DMS53 (cell line): Measurements from ENCODE around the gene CCR5AS.
"Not testable (repeated sequence)": the region's sequence is repeated elsewhere in the genome, so short reads cannot be mapped to it uniquely, and the experiment has no call there.

Source experiments
- DNase-seq: peaks from one replicate; lab custom pipeline; 2025; lab: John Stamatoyannopoulos, UW

The CCR5AS gene

DNA sequence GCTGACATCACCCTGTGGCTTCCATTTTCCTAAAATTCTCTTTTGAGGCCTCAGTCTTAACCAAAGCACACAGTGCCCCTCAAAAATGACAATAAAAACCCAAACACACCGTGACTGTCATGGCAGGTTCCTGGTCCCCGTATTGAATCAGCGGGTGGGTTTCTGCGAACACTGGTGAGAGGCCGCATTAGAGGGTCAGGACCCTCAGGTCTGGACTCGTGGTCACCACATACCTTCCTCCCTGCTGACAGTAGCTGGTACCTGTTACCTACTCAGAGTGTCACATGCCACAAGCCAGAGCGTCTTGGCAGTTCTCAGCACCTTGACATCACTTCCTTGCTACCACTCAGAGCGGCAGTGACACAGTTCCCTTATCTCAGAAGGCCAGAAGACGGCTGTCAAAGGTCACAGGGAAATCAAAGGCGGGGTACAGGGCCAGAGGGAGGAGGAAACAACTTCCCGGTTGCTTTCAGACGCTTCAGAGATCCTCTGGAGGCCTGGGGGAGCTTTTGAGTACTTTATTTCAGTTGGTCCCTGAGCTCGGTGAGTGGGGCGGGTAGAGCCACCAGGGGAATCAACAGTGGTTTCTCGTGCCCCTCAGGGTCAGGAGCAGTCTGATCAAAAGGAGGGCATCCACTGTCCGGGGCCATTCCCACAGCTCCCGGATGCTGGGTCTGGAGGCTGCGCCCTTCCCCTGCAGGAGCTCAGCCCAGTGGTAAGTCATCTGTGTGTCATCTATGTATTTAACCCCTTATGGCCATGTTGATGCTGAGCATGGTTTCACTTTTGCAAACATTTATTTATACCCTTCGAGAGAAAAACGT is at the start of gene CCR5AS, which contains the start of gene CCRL2:
Gene CCR5AS (minus strand): TSS at position 279 of the 824 bp plus-strand sequence.
Gene CCRL2 (plus strand): TSS at position 472 of the 824 bp plus-strand sequence. CDS start 821 bp downstream, outside the sequence.
- no peak for DNase-seq

DNA sequence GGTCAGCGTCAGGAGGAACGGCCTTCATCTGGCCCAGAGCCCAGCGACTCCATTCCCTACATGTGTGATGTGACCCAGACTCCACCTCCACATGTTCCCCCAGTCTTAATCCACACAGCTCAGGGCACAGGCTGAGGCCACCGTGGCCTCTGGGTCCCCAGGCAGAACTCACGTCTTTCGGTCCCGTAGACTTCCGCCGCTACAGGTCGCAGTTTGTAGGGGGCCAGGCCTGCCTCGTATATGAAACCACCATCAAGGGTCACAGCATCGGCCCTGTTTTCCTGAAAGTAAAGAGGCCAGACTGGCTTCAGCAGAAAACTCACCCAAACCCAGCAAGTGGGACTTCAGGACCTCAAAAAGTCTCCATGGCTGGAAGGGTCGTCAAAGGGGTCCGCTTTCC is 49.3 kb upstream of the CCR5AS start:
- no peak for DNase-seq

DNA sequence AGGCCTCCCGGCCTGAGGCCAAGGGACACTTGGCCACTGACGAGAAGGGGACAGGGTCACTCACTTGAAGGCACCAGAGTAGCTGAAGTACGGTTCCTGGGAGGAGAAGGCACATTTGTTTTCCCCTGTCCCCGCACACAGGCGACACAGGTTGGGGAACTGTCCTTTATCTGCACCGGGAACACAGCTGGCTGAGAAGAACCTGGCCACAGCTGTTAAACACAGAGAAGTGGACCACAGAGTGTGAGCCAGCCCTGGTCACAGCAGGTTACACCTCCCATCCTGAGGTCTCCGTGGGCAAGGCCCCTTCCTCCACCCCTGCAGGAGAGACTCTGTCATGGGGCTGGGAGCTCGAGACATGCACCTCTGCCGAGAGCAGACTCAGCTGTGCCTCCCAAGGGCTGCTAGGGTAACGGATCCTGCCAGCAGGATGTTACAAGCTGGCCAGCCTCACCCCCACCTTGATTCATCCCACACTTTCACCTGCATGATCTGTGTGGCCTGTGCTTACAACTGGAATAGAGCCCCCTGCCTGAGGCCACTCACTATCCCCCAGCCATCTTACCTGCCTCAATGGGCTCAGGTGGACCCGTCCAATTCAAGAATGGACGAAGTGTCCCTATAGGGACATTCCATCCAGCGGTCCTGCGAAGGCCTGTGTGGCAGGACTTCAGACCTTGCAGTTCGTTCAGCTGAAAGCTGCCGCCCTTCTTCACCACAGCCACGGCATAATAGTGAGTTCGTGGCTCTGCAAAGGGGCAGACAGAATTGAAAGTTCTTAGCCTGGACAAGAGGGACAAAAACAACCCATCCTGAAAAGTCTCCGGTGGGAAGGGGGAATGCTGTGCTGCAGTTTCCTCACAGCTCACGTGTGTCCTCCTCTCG is 48.6 kb upstream of the CCR5AS start:
- no peak for DNase-seq

DNA sequence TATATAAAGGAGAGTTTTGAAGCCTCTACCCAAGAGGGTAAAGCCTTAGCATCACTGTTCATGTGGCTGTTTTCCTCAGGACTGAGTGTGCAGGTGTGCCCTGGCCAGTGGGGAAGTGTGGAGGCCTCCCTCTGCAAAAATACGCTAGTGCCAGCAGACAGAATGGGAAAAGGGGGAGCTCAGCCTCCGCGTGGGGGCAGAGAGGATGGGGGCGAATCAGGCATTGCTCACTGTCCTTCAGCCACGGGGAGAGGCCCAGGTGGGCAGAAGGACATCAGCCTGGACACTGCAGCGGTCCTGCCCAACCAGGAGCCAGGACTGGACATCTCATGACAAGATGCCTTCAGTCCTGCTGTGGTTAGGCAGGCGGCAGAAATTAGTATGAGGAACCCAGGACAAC is 47.7 kb upstream of the CCR5AS start:
- DNase-seq = no peak

DNA sequence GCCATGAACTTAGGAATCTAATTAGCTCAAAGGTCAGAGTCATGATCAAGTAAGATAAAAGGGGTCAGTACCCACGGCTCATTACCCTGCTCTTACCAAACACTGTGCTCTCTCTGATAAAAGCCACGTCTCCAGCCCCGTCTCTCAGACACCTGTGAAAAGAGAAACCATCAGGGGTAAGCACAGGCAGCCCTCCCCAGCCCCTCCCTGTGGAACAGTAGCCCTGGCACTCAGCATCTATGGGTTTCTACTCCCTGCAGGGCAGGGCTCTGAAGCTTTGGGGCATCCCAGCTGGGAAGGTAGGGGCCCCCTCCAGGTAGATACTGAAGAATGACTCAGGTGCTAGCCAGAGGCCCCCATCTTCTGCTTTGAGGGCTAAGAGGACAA is 47.3 kb upstream of the CCR5AS start:
- no peak for DNase-seq

DNA sequence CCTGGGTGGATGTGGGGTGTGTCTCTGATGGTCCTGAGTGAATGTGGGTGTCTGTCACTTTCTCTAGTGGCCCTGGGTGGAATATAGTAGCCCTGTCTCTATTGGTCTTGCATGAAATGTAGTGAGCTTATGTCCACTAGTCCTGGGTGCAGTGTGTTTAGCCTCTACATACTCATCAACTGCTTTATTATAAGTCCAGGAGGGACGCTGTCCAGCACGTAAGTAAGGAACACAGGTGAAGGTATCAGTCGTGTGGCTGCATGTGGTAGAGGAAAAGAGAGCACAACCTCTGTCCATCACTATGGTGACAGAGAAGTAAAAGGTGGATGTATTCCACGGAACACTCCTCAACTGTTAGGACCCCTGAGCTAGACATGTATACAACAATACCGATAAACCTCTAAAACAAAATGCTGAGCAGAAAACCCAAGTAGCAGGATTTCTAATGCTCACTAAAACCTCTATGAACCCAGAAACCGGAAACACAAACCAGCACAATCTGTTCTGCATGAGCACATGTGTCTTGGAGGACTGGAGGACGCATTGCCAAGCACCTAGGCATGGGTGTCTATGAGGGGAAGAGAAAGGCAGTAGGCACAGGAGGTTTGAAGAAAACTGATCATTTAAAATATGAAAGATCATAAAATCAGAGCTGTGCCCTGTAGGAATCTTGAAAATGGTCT is 46.8 kb upstream of the CCR5AS start:
- DNase-seq = no peak

DNA sequence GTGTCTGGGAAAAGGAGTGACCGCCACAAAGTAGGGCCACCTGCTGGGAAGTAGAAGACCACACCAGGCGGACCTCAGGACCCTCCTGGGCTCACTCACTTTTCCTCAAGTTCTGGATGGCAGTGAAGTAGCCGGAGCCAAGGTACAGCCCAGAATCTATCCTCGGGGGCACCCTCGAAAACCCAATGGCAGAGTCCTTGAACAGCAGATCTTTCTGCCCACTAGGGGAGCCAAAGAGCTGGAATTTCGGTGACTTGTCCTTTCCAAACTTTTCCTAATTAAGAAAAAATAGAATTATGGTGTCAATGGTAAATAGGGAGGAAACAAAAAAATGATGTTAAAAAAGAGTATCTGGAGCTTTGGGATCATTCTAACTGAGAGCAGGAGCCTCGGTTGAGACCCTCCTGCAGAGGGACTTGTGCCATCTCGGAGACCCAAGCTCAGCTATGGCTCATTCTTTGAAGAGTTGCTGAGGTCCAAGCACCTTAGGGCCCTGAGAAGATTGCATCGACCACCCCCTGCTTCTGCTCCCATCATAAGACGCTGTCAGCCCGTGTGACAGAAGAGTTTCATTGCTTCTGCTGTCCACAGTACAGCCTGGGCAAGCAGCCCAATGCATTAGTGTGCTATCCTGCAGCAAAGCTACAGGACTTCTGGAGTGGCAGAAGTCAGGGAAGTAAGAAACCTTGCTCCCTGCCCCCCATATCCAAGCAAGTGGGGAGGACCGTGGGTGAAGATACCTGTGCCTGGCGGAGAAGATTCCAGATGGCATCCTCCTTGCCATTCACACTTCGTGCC is 43.1 kb upstream of the CCR5AS start:
- no peak for DNase-seq

DNA sequence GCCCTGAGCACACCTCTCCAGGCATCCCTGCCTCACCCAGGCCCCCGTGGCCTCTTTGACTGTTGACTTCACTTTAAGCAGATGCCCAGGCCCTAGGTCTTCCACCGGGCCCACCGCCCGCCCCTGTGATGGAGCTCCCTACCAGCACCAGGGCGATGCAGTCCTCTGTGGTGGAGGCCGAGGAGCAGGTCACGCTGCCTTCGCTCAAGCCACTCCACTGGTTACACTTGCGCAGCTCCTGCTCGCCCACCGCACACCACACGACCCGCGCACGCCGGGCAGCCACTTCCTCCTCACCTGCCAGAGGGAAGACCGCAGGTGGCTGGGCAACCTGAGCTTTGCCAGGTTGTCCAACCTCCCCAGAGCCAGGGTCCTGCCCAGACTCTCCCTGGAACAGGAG is 41.9 kb upstream of the CCR5AS start:
- DNase-seq = no peak

DNA sequence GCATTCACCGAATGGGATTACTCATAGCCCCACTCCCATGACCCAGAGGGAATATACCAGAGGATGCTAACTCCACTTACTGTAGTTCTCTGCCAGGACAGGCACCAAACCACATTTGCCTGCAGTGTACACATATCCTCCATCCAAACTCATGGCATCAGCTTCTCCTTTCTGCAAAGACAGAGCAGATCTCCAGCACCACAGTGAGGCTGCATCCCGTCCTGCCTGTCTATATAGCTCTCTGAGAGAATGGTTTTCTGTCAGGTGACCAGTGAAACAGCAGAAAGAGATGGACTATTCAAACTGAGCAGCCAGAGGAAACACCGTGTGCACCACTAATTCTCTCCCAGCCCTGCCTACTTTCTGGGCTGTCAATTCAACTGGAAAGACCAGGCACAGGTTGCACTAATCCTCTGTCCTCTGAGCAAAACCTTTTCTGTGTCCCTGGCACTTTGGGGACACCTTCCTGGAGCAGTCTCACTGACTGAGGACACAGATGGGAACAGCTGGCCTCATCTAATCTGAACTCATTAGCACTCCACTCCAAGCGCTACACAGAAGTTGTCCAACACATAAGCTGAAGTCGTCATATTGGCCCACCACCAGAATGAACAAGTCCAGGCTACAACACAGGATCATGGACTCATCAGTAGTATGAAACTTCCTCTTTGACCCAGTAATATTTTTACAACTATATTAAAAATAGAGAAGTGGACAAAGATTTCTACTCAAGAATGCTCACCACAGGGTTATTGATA is 40.5 kb upstream of the CCR5AS start:
- DNase-seq = no peak

DNA sequence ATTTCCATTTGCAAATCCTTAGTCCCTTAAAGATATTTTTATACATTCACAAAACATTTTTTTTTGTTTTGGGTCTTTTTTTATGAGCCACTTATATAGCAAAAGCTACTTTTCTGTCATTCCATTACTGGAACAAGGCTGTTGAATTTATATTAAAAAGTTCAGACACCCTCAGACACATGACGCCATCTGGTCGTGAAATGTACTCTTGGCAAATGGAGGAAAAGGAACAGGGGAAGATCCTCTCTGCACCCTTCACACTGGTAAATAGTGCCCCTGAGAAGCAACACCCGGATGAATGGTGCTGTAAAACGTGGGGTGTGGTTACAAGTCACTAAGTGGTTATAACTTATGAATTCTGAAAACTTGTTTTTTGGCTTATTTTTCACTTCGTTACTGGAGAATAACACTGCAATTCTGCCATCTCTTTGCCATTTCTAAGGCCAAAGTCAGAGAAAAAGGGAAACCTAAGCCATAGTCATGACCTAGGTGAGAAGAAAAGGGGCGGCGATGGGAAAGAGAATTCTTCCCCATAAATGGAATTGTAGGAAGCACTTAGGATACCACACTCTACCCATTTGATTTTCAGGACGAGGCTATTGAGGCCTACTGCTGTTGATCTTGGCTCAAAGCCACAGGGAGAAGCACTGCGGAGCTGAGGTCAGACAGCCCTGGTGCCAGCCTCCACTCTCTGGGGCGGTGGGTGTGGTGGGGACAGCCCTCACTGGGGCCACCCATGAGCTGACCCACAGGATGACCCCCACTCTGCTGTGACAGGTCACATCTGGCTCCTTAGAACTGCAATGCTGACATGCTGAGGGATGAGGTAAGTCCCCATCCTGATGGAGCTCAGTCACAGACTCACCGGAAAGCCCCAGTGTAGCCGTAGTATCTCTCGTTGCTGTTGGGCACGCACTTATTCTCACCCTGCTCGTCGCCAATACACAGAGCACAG is 36.0 kb upstream of the CCR5AS start:
- no peak for DNase-seq

DNA sequence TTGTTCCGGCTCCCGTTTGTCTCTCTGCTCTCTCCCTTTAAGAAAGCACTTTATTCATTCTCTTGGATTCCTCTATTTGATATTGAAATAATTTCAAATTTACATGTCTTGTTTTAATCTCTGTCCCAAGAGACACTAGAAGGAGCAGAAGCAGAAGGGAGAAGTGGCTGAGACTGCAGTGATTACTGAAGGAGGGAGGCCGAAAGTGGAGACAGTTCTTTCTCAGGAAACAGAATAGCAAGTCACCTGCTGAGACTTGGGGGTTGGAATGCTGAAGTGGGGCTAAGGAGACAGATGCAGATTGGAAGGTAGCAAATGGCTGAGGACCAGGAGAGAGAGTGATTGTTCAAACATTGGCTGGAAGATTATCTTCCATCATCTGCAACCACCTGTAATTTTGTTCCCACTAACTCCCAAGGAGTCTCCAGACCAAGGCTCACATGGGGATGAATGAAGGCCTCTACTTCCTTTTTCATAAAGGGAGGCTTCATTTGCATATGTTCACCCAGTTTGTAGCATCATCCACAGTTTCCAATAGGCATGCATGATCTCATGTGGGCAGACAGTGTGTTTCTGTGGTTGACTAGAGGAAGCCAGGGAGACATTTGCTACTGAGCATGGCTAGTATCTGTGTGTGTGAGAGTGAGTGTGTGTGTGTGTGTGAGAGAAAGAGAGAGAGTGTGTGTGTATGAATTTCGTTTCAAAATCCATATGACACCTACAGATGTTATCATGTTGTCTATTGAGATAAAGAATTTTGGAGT is 33.8 kb upstream of the CCR5AS start:
- no peak for DNase-seq

DNA sequence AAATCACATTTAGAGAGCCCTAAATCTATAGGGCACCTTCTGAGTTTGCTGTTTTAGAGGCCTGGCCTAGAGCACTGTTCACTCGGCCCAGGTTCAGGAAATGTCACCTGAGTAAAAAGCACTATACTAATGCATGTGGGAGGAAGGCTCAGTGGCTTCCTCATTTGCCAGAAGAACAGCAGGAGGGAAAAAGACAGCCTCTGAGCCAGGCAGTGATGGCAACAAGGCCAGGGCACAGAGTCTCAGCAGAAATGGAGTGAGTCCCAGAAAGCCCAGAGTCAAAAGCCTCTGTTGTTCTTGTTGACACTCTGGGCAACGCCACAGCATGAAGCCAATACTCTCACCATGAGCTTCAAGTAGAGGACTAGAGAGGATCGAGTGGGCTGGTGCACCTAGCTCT is 32.0 kb upstream of the CCR5AS start:
- DNase-seq = no peak

DNA sequence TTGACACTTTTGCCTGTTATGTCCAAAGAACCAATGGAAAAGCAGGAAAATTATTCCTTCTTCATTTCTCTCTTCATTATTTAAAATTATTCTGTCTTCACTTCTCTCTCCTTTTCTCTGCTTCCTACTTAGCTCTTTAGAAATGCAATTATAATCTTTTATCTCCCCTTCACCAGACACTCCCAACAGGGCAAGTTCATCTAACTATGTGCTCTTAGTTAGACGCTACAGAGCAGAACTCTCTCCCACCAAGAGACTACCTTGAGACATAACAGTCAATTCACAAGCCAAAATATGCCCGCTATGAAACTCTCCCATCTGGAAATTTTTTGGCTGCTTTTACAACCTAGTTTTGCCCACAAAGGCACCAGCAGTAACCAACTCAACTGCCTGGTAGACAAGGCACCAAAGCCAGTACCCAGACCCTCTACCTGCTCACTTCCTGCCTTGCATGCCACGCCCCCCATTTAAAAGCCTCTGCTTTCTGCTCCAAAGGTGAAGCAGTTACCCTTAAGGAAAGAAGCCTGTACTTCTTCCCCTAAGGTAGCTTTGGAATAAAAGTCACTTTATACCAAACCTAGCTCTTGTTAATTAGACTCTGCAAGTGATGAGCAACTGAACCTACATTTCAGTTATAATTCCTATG is 28.3 kb upstream of the CCR5AS start:
- DNase-seq = no peak

DNA sequence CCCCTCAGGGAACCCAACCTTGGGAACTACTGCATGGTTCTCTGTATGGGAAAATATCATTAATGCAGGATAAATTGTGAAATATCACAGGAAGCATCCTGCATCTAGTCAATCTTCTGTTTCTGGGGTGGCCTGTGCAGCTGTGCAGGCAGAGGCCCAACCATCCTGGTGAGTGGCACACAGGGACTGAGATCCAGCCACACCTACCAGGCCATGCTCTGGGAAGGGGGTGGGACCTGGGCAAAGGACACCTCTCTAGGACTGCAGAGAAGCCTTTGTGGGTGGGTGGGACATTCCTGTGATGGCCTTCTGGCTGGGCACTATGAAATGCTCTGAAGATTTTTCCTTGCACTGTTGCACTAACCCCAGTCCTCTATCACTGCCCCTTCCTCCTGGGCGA is 27.0 kb upstream of the CCR5AS start:
- DNase-seq = no peak

DNA sequence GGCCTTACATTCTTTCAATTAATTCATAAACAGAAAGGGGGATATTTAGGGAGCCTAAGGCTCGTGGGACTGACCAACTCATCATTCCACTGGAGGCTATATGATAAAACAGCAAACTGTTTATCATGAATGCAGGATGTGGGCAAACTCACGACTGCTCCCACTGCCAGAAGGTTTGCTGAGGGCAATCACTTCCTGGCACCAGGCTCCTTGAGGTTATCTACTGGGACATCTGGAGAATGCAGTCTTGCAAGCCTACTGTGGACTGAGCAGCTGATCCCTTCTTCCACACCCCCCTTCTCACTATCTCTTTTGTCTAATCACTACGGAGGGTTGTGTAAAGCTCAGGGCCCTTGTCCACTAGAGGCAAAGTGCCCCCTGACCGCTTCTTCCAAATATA is 26.3 kb upstream of the CCR5AS start:
- DNase-seq = not testable (repeated sequence)

DNA sequence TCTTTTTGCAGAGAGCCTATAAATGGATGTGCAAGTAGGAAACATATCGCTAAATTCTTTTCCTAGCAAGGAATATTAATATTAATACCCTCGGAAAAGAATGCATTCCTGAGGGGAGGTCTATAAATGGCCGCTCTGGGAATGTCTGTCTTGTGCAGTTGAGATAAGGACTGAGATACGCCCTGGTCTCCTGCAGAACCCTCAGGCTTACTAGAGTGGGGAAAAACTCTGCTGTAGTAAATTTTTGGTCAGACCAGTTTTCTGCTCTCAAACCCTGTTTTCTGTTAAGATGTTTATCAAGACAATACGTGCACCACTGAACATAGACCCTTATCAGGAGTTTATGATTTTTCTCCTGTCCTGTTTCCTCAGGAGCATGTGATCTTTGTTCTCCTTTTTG is 25.0 kb upstream of the CCR5AS start:
- DNase-seq = not testable (repeated sequence)

DNA sequence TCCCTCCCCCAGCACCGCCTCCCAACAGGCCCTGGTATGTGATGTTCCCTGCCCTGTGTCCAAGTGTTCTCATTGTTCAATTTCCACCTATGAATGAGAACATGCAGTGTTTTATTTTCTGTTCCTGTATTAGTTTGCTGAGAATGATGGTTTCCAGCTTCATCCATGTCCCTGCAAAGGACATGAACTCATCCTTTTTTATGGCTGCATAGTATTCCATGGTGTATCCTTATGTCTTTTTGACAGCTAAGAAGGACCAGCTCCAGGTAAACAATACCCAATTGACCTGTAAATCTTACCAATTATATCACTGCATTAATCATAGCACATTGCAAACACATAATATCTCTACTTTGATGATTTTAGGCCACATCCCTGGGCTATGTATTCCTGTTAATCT is 24.0 kb upstream of the CCR5AS start:
- not testable (repeated sequence) for DNase-seq

DNA sequence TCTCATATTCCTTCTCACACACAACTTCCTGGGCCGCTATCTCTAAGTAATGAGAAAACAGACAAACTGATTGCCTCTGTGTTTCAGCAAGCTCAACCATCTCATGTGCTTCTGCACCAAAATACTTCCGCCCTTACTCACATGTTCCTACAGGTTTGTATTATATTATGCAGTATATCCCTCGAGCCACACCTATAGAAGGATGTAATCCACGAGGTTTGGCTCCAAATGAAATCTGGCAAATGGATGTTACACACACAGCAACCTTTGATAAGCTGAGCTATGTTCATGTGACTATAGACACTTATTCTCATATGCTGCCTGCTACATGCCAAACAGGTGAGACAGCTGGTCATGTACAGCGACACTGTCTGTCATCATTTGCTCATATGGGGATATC is 22.8 kb upstream of the CCR5AS start:
- DNase-seq = no peak
